ENCODE data around the gene SOWAHC.
"Not testable (repeated sequence)": the region's sequence is repeated elsewhere in the genome, so short reads cannot be mapped to it uniquely, and the experiment has no call there.

SOWAHC gene

GRCh38 chr2:109613922-109614714, at the start of gene SOWAHC, which contains the start of gene SEPTIN10:
Gene SOWAHC, plus strand, starts transcription at chr2:109614364. Its CDS starts 126 bp downstream, at chr2:109614490.
Gene SEPTIN10, minus strand, starts transcription at chr2:109613966. Its CDS starts 139 bp downstream, at chr2:109613827.
- in situ Hi-C loops (cut with MboI; ENCODE audit: low sequenced_read_pairs), result no loop called here

GRCh38 chr2:109575373-109575772, 38.8 kb upstream of the SOWAHC start:
- in situ Hi-C loops (cut with MboI; ENCODE audit: low sequenced_read_pairs), result no loop called here

- in situ Hi-C loops (cut with MboI; ENCODE audit: low sequenced_read_pairs), result not testable (repeated sequence)
Observed at GRCh38 chr2:109577630-109578029, 36.5 kb upstream of the SOWAHC start.

GRCh38 chr2:109582928-109583895, 31.0 kb upstream of the SOWAHC start:
- in situ Hi-C loops (cut with MboI; ENCODE audit: low sequenced_read_pairs), result no loop called here

- in situ Hi-C loops (cut with MboI; ENCODE audit: low sequenced_read_pairs), result no loop called here
Observed at GRCh38 chr2:109586687-109587086, 27.5 kb upstream of the SOWAHC start.

GRCh38 chr2:109591206-109591605, 23.0 kb upstream of the SOWAHC start:
- in situ Hi-C loops (cut with MboI; ENCODE audit: low sequenced_read_pairs), result no loop called here

GRCh38 chr2:109592905-109593304, 21.3 kb upstream of the SOWAHC start:
- in situ Hi-C loops (cut with MboI; ENCODE audit: low sequenced_read_pairs), result no loop called here

- in situ Hi-C loops (cut with MboI; ENCODE audit: low sequenced_read_pairs), result no loop called here
Observed at GRCh38 chr2:109594246-109594885, 19.8 kb upstream of the SOWAHC start.

- in situ Hi-C loops (cut with MboI; ENCODE audit: low sequenced_read_pairs), result no loop called here
Observed at GRCh38 chr2:109595644-109596043, 18.5 kb upstream of the SOWAHC start.

GRCh38 chr2:109597283-109597682, 16.9 kb upstream of the SOWAHC start:
- in situ Hi-C loops (cut with MboI; ENCODE audit: low sequenced_read_pairs), result no loop called here

GRCh38 chr2:109601783-109602182, 12.4 kb upstream of the SOWAHC start:
- in situ Hi-C loops (cut with MboI; ENCODE audit: low sequenced_read_pairs), result no loop called here

GRCh38 chr2:109602617-109603188, 11.5 kb upstream of the SOWAHC start:
- in situ Hi-C loops (cut with MboI; ENCODE audit: low sequenced_read_pairs), result no loop called here

- in situ Hi-C loops (cut with MboI; ENCODE audit: low sequenced_read_pairs), result no loop called here
Observed at GRCh38 chr2:109604597-109604996, 9.6 kb upstream of the SOWAHC start.

GRCh38 chr2:109607766-109608165, 6.4 kb upstream of the SOWAHC start:
- in situ Hi-C loops (cut with MboI; ENCODE audit: low sequenced_read_pairs), result no loop called here

- in situ Hi-C loops (cut with MboI; ENCODE audit: low sequenced_read_pairs), result no loop called here
Observed at GRCh38 chr2:109609352-109610024, 4.7 kb upstream of the SOWAHC start.

- in situ Hi-C loops (cut with MboI; ENCODE audit: low sequenced_read_pairs), result no loop called here
Observed at GRCh38 chr2:109611467-109612095, 2.6 kb upstream of the SOWAHC start.

GRCh38 chr2:109613081-109613921, 863 bp upstream of the SOWAHC start:
- in situ Hi-C loops (cut with MboI; ENCODE audit: low sequenced_read_pairs), result no loop called here

- in situ Hi-C loops (cut with MboI; ENCODE audit: low sequenced_read_pairs), result no loop called here
Observed at GRCh38 chr2:109614715-109615636, 812 bp downstream of the SOWAHC start.
